GM19025 (cell line): Measurements from ENCODE around the gene GET3.
A peak's percentile ranks its signal among the peaks of the same experiment; 100 is the strongest.
"Not testable (repeated sequence)": the region's sequence is repeated elsewhere in the genome, so short reads cannot be mapped to it uniquely, and the experiment has no call there.

Experiments used
- ATAC-seq: cut with Tn5 transposase; IDR thresholded peaks from one replicate; pipeline ENCODE4 v1.9.1; 2021; ENCODE audit warnings: mild to moderate bottlenecking, low read depth, moderate library complexity; ENCODE audit not compliant: unreplicated experiment

GET3 gene

DNA sequence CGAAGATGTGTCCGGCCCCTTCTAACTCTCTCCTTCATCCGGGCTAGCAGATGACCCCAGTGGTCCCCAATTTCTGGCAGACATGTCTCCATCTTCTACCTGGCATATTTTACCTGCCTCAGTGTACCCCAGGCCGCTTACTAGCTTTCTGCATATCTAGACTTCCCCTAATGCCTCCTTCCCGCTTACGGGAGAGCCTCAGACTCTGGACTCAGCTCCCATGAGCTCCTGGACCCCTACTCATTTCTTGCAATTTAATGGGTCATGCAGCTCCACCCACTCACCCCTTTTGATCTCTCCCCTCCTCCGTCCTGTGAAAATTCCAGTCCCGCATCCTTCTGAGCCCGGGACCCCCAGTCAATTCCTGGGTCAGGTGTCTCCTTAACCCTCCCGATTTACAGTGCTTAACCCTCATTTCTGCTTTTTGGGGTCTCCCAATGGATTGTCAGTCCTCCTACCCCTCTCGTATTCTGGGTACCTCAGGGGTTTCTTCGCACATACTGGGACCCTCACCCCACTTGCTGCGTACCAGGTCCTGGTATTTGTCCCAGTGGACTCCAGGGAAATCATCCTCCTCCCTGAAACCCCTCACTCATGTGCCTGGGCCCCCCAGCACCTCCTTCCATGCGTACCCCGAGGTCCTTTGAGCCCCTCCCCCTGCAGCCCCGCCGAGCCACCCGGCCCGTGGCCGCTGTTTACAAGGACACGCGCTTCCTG is 53.5 kb downstream of the GET3 start:
- ATAC-seq: no peak

- ATAC-seq: peak; percentile 25
Observed at GRCh38 chr19:12791345-12792050, 54.2 kb downstream of the GET3 start, which contains the start of gene JUNB. Gene JUNB, plus strand, starts transcription at chr19:12791486. Its CDS starts 286 bp downstream, at chr19:12791772.

GRCh38 chr19:12792051-12792852 is 55.0 kb downstream of the GET3 start:
- no peak for ATAC-seq

DNA sequence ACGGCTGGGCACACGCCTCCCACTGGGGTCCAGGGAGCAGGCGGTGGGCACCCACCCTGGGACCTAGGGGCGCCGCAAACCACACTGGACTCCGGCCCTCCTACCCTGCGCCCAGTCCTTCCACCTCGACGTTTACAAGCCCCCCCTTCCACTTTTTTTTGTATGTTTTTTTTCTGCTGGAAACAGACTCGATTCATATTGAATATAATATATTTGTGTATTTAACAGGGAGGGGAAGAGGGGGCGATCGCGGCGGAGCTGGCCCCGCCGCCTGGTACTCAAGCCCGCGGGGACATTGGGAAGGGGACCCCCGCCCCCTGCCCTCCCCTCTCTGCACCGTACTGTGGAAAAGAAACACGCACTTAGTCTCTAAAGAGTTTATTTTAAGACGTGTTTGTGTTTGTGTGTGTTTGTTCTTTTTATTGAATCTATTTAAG is 55.6 kb downstream of the GET3 start:
- no peak for ATAC-seq

GRCh38 chr19:12793290-12794195 is 56.2 kb downstream of the GET3 start:
- ATAC-seq: peak; percentile 26

GRCh38 chr19:12794196-12794941 is 57.1 kb downstream of the GET3 start:
- no peak for ATAC-seq

DNA sequence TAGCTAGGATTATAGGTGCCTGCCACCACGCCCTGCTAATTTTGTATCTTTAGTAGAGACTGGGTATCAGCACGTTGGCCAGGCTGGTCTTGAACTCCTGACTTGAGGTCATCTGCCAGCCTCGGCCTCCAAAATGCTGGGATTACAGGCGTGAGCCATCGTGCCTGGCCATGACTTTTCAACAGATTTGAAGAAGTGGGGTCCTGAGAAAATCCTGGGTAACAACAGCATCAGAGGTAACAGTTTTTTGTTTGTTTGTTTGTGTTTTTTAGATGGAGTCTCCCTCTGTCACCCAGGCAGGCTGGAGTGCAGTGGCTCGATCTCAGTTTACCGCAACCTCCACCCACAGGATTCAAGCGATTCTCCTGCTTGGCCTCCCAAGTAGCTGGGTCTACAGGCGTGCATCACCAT is 57.7 kb downstream of the GET3 start:
- no peak for ATAC-seq

DNA sequence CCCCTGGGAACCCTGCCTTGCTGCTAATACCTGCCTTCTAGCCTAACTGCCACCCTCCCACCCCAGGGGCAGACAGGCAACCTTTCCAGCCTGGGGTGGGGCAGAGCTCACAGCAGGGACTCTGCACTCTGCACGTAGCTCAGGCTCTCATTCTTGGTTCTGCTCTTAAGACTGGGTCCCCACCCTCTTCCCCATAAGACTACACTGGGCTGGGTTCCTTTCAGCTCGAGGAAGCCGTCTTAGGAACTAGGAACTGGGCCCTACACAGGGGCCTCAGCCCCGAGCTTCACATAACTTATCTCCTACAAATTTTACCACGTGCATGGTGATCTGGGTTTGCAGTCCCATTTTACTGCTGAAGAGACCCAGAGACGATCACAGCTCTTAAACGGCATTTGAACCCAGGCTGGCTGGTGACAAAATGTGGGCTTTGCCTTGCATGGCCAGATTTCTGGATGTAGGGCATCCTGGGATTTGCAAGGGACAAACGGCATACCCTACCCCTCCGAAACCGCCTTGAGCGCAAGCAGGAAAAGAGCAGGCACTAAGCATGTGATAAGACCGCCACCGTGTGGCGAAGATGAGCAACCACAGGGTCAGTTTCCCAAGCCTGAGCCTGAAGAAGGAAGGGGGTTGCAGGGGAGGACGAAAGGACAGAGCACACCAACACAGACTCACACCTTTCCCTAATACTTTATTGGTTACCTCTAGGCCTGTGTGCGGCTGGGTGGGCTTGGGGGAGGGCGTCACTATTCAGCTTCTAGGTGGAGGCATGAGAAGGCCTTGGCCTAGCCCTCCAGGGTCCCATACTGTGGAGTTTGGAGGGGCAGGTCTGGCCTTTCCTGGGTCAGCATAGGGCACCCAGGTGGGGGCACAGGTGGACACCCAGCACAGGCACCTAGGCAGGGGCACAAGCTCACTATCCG is 59.1 kb downstream of the GET3 start:
- ATAC-seq: no peak

DNA sequence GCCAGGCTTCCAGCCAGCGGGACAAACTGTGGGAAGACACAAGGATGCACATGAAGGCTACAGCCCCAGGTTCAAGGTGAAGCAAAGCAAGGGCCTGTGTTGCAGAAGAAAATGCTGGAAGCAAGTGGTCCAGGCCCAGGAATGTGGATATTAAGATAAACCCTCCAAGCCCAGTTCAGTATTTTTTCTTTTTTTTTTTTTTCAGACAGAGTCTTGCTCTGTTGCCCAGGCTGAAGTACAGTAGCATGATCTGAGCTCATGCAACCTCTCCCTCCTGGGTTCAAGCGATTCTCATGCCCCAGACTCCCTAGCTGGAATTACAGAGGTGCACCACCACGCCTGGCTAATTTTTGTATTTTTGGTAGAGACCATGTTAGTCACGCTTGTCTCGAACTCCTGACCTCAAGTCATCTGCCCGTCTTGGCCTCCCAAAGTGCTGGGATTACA is 59.9 kb downstream of the GET3 start:
- no peak for ATAC-seq

- ATAC-seq: not testable (repeated sequence)
Observed at GRCh38 chr19:12797607-12798006, 60.3 kb downstream of the GET3 start.
